ENCODE results near the gene ERGIC1.
A peak's percentile ranks its signal among the peaks of the same experiment; 100 is the strongest.

Gene ERGIC1

DNA sequence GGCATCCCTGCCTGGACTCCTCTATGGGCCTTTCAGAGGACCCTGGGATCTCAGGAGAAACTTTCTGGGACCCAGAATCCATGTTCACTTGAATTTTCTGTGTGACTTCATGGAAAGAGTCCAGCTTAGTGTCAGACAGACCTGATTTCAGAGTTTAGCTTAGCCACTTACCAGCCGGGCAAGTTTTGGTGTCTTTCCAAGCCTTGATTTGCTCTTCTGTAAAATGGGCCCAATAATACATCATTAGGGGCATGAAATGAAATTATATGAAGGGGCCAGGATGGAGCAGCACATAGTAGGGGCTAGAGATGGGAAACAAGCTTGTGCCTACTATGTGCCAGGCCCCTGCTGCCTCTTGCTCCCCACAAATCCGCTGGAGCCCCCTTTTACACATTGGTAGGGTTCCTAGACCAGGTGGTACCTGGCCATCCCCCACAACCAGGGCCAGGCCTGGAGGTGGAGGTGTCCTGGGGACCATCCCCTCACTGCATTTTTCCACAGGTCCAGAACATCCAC is 92.0 kb downstream of the ERGIC1 start:
- DNase-seq: no peak

DNA sequence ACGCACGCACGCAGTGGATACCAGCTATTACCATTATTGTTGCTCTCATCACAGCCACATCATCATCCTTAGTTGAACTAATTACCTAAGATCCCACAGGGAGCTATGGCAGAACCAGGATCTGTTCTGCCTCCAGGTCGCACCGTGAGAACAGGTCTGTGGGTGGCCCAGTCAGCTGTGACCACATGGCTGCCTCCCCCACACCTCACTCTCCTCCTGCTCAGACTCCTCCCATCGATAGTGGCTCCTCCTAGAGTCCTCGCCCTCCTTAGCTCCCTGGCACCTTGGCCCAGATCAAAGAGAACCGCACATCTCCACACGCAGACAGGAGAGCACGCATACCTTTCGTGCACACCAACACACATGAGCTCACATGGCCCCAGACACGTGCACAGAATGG is 92.7 kb downstream of the ERGIC1 start:
- DNase-seq: no peak

DNA sequence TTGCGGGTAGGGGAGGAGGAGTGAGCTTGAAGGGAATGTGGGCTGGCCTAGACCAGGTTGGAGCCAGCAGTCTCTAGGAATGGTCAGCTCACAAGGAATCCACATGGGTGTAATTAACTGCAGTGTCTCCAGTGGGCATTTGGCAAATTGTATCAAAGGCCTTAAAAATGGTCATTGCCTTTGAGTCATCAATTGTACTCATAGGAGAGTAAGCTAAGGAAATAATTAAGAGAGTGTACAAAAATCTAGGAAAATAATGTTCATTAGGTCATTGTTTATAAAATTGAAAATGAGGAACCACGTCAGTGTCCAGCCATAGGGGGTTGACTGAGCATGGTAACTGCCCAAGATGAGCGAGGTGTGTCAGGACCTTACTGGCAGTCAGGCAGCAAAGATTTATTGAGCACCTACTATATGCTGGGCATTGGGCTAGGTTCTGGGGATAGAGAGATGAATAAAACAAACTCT is 95.4 kb downstream of the ERGIC1 start:
- no peak for DNase-seq

DNA sequence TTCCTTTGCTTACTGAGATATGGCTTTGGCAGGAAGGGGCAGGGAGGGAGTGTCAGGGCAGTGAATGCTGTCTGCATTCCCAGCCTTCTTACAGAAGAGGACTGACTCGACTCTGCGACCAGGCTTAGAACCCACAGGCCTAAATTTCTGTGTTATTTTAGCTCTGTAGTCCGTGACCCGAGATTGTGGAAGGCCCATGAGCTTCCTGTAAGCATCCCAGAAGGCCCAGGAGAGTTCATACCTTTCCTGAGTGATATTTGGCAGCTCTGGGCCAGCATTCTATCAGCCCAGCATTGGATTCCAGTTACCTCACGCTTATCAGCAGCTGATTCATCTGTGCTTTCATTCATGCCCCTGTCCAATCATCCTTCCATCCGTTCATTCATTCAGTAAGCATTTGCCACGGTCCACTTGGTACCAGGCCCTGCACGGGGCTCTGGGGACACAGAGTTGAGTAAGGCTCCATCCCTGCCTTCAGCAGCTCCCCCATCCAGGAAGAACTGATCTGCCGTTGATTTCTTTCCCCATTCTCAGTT is 97.0 kb downstream of the ERGIC1 start:
- no peak for DNase-seq

DNA sequence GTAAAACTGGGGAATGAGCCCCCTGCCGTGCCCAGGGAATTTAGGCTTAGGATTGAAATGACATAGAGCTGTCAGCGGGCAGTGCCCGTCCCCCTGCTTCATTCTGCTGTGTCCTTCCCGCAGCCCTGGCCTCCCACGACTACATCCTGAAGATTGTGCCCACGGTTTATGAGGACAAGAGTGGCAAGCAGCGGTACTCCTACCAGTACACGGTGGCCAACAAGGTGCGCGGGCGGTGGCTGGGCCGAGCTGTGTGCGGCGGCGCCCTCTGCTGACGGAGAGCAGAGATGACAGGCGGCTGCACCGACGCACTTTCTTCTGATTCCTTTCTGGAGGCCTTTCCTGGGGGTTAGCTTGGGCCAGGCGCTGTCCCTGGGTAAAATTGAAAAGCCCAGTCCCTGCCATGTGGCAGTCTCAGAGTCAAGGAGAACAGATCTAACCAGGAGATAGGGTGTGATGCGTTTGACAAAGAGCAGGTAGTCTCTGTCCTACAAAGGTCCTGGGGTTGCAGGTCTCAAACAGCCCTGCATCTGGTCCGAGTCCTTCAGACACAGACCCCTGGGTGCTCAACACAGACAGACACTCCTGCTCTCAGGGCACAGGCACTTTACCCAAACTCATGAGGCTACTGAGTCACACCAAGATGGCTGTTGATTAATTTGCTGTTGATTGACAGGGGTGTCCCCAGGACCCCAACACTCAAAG is 98.4 kb downstream of the ERGIC1 start:
- DNase-seq: peak; percentile 88

DNA sequence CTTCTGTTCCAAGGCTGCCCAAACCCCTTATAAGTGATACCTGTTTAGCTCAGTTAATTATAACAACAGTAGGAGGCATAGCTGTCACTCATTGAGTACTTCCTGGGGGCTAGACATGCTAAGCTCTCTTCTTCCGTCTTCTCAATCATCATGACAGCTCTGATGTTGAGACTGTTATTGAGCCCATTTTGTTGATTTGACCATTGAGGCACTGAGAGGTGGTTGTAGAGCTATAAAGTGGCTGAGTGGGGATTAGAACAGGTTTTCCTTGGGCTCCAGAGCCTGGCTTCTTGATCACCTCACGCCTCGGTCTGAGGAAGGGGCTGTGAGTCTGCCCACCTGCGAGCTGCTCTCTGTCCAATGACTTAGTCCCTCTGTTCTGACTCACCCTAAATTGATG is 99.2 kb downstream of the ERGIC1 start:
- DNase-seq: no peak

DNA sequence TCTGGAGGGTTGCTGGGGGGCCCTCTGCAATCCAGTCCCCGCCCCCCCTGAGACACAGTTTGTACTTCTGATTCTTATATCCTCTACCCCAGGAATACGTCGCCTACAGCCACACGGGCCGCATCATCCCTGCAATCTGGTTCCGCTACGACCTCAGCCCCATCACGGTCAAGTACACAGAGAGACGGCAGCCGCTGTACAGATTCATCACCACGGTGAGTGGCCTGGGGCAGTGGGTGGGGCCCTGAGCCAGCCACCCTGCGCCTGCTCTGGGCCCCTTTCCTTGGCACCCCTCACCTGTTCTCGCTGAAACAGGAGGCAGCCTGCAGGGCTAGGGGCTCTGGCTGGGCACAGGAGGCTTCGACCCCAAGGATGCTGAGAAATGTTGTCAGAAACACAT is 101.0 kb downstream of the ERGIC1 start:
- DNase-seq: no peak

DNA sequence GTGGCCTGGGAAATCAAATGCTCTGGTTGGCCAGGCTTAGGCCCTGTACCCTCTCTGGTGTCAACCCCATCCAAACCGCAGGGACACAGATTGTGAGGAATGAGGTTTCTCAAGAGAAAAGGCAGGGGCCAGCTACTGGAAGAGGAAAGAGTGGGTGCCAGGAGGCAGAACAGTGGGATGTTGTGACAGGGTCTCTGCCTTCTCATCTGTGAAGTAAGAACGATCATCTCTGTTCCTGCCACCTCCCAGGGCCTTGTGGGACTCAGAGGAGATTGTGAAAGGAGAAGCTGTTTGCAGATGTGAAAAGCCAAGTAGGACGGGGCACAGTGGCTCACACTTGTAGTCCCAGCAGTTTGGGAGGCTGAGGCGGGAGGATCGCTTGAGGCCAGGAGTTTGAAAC is 102.3 kb downstream of the ERGIC1 start:
- DNase-seq: no peak

DNA sequence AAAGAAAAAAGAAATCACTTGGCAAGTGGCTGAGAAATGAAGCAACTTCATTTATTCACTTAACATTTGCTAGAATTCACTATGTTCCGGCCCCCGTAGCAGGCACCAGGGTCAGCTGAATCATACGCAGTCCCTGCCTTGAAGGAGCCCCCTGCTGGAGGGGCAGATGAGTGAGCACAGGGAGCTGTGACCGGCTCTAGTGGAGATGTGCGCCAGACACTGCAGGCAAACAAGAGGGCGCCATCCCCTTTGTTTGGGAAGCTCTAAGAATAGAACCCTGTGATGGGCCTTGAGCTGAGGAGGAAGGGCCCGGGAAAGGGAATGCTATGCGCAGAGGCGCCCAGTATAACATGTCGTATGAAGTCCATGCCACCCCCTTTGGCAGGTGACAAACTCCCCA is 105.0 kb downstream of the ERGIC1 start:
- peak; percentile 97 for DNase-seq

DNA sequence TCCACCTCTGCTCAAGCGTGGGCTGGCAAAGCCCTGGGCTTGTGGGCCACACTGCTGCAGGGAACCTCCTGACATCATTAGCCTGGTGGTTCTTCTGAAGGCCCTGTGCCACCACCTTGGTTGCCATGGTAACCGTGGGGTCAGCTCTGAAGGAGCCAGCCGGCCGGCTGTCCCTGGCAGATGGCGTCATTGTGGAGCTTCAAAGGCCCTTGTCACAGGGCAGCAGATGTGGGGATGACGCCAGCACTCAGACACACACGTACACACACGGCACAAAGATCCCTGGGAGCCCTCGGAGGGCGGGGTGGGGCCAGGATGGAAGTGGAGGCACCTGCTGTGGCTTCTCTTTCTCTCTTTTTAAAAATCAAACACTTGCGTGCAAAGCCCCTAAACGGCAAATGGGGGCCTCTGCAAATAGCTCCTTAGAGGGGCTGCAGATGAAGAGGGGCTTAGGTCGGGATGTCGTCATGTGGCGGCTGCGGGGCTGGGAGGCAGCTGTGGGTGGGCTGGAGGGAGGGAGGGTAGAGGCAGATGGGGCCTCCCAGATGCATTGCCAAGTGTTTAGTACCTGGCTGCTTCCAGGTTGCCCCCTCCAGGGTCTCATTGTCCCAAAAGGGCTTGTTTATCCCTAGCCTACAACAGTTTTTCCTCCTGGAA is 105.7 kb downstream of the ERGIC1 start:
- peak; percentile 100 for DNase-seq

DNA sequence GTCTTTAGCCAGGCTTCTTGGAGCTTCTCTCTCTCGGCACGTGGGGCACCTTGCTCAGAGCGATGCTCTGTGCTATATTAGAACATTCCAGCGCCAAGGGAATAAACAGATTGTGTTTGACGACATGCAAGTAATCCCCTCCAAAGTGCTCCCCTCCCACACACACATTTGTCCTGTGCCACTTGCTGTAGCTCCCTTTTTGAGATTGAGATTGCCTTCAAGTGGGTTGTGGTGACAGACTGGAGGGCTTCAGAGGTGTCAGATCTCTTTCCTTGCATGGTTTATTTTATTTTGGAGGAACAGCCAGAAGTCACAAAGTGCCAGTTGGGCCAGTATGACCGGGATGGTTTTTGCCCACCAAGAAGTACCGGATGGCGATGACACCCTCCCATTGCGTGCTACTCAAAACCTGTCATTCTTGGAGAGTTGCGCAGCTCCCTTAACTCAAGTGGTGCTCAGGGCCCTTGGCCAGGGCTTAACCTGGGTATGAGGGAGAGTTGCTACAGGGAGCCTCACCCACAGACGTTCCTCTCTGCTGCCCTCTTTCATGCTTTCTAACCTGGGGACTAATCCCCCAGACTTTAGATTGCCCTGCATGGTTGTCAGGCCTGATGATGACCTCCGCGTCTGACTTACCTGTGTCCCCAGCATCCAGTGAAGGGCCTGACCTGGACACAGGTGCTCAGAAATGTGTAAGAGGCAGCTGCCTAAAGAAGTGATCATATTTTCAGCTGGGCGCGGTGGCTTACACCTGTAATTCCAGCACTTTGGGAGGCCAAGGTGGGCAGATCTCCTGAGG is 106.4 kb downstream of the ERGIC1 start:
- peak; percentile 89 for DNase-seq

DNA sequence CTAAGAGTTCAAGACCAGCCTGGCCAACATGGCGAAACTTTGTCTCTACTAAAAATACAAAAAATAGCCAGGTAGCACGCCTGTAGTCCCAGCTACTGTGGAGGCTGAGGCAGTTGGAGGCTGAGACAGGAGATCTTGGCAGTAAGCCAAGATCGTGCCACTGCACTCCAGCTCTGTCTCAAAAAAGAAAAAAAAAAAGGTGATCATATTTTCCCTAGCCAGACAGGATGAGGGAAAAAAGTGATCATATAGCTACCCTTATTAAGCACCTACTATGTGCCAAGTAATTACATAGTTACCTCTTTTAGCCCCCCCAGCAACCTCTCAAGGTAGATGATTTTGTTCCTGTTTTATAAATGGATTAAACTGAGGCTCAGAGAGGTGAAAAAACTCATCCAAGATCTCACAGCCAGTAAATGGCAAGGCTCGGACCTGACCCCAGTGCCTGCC is 107.0 kb downstream of the ERGIC1 start:
- DNase-seq: peak; percentile 75

DNA sequence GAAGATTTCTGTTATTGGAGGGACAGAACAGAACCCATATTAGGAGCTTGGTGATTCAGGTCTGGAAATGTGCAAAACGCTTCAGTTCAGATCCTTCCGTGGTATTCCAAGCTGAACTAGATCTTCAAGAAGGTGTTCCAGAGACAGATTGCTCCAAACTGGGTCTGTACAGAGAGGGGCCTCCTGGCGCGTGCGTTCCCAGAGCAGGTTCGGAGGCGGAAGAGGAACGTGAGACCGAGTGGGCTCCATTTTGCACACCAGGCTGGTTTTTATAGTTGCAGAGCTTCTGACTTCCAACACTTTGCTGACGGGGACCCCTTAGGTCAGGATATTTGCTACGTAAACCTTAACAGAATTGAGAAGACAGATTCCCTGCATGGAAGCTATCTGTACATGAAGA is 108.5 kb downstream of the ERGIC1 start:
- DNase-seq: no peak

DNA sequence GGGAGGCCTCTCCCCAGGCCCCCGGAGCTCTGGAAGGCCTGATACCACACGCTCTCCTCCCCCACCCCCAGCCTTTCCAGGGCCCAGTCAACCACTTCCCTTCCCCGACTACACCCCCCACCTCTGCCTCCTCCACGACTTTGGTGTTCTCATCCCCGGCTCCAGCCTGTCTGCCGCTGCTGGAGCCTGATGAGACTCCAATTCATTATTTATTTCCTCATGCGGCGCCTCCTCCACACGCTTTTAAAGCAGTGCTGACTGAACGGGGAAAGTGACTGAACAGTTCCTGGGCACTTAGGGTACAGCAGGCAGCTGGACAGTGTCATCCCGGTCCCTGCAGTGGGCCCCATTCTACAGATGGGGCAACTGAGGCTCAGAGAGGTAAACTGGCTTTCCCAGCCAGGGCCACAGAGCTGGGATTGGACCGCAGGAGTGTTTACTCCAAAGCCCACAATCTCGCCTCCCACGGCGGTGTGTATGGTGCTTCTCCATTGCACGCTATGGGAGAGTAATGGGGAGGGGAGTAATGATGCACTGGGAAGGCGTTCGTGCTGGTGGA is 109.3 kb downstream of the ERGIC1 start:
- DNase-seq: no peak

DNA sequence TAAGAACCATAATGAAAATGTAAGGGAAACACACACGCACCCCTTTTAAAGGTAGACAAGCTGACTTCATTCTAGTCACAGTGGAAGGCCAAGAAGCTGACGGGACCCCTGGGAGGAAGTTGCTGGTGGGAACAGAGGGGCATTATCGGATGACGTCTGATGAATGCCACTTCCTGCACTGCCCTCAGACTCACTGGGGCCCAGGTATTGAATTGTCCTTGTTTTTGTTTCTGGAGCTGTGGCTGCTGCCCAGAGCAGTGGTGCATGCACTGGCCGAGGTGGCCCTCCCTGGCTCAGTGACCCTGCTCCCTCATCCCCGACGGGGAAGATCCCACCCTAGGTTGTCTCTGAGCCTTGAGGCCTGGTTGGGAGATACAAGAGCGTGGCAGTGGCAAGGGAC is 109.9 kb downstream of the ERGIC1 start:
- DNase-seq: no peak

DNA sequence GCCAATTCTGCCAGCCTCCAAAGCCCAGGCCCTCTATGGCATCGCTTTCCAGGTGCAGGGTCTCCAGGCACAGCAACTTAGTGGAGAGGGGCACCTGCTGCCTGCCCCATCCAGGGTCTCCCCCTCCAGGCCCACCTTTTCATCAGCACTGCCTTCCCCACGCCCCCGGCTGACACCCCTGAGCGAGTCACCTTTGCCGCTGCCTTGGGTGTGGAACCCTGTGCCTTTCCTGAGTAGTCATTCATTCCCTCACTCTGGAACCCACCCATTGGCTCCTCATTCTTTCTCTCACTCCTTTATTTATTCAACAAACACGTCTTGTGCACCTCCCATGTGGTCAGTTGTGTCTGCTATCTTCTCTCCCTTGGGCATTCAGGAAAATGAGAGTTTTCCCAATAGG is 110.7 kb downstream of the ERGIC1 start:
- DNase-seq: no peak

DNA sequence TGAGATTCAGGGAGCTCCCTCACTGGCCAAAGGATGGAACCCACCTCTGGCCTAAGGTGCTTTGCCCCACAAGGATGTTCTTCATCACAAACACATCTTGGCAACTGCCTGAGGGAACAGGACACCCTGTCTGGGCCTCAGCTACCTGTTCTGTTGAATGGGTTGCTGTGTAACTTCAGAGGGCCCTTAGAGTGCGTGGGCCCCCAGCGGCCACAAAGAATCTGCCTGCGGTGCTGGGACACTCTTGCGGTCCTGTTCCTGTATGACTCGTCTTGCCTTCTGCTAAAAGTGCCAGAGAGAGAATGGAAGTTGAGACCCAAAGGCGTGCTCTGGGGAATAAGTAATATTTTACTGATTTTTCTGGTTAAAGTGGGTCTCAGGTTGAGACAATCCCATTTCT is 111.1 kb downstream of the ERGIC1 start:
- no peak for DNase-seq

DNA sequence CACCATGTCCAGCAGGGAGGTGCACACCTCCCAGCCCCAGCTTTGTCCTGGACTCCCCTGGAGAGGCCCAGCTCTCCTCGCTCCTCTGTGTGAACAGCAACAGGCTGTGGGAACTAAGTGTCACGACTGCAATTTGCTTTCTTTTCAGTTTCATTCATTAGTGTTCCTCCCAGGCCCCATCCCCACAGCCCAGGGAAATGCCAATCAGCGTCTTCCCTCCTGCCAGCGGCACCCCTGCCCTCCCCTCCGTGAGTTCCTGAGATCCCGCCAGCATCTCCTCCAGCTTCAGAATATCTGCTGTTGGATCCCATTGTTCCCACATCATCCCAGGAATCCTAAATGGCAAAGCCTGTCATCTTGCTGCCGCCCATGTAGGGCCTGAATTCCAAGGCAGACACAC is 112.1 kb downstream of the ERGIC1 start:
- no peak for DNase-seq

DNA sequence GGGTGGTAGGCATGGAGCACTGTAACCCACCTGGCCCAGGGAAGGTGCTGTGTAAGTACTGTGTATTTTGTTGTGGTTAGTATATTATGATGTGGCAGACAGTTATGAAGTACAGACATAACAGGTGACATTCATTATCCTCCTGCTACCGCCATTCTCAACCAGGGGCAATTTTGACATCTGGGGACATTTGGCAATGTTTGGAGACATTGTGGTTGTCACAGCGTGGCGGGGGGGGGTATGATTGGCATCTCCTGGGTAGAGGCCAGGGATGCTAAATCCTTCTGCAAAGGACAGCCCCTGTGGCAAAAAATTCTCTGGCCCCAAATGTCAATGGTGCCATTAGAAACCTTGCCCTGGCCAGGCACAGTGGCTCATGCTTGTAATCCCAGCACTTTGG is 115.4 kb downstream of the ERGIC1 start:
- no peak for DNase-seq

DNA sequence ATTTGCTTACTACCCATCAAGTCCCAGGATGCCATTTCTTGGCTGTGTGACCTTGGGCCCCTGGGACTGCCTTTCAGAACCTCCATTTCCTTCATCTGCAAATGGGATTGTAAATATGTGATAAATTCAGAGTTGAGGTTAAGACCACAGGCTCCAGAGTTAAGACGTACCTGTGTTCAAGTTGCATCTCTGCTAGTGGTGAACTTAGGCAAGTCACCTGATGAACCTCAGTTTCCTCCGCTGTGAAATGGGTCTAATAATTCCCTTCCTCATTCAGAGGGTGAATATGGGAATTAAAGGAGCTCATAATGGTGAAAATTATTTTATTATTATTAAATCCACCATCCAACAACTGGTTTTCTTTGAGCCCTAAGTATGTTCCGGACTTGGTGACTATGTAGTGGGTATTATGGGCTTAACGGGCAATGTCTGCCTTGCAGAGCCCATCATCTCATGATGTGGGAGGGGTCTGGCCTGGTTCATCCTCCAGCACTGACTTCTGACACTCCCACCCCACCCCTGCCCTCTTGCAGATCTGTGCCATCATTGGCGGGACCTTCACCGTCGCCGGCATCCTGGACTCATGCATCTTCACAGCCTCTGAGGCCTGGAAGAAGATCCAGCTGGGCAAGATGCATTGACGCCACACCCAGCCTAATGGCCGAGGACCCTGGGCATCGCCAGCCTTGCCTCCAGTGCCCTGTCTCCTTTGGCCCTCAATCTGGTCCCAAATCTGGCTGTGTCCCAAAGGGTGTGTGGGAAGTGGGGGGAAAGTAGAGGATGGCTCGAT is 116.3 kb downstream of the ERGIC1 start:
- DNase-seq: no peak

DNA sequence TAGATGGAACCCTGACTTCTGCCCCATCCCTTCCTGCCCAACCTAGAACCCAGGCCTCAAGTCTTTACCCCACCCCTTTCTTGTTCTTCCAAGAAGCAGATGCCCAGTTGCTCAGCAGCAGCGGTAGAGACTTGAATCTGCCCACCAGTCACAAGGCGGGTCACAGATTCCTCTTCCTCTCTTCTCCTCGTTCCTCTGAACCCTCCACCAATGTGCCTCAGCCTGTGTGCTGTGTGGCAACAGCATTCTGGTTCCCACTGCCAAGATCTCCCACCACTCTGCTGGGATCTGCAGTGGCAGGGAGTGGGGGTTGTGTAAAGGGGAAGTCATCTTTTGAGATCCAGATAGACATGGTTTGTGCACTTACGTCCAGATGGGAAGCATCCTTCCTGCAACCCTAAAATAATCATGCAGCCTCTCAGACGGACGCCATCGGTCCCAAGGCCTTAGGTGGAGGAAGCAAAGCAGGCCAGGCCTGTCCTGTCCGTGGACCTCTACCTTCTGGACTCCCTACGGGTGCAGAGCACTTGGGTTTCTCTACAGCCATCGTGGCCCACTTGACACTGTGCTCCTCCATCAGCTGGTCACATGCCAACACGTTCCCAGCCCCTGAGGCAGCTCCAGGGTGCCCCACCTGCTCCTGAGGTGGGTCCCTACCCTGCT is 117.5 kb downstream of the ERGIC1 start:
- DNase-seq: no peak

Data from DMS53 (cell line).